HFFc6 (cell line): ENCODE data around the gene CAT. TPM values are rescaled to one million over a fixed set of nuclear protein-coding genes. Genes with fewer than 3 reads are reported as not detected.

Experiments
- DNase-seq: peaks from one replicate; pipeline ENCODE4 v3.0.0-alpha.2; 2018
- H3K27ac Mint-ChIP-seq: 2 replicates; pipeline ENCODE4 v1.8.0; 2020; ENCODE audit warnings: mild to moderate bottlenecking, mixed read lengths
- H3K27me3 Mint-ChIP-seq: 2 replicates; pipeline ENCODE4 v1.8.0; 2021; ENCODE audit warnings: mild to moderate bottlenecking, moderate library complexity, mixed read lengths; ENCODE audit not compliant: insufficient read depth
- H3K36me3 Mint-ChIP-seq: 2 replicates; pipeline ENCODE4 v1.8.0; 2021; ENCODE audit warnings: low read depth, mixed read lengths
- H3K4me1 Mint-ChIP-seq: 2 replicates; pipeline ENCODE4 v1.8.0; 2020; ENCODE audit warnings: low read depth, mixed read lengths
- H3K4me3 Mint-ChIP-seq: 2 replicates; pipeline ENCODE4 v1.8.0; 2020; ENCODE audit warnings: mild to moderate bottlenecking, moderate library complexity, mixed read lengths
- H3K9me3 Mint-ChIP-seq: 2 replicates; pipeline ENCODE4 v1.8.0; 2020; ENCODE audit warnings: mild to moderate bottlenecking, mixed read lengths
- total RNA-seq, 6 experiments: library from RNA; stranded (reverse); fragmentation: NEBNext Ultra II Directional; extraction: Animal tissue kit (Norgen Biotek cat#: 25700); gene quantifications; 2 replicates in 1 of 6; 3 replicates in 5 of 6; pipeline ENCODE4 v1.2.3, GENCODE V29; 2021
- TF ChIP-seq, protein P1 (sequence below): fragments of 200-600 bp; sonication (generic); IDR thresholded peaks from 2 replicates; pipeline ENCODE4 v1.5.0; 2021; ENCODE audit warnings: antibody characterized with exemption, mild to moderate bottlenecking

The CAT gene
- total RNA-seq, 6 experiments from 2014 or later, result 36.7 to 47.4 (median 42.9) TPM

DNA sequence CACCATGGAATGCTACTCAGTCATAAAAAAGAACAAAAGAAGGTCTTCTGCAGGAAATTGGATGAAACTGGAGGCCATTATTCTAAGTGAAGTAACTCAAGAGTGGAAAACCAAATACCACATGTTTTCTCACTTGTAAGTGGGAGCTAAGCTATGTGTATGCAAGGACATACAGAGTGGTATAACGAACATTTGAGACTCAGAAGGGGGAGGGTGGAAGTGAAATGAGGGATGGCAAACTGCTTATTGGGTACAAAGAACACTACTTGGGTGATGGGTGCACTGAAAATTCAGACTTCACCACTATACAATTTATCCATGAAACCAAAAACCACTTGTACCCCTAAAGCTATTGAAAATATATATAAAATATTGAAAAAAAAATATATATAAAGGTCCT is 13.4 kb upstream of the CAT start:
- TF ChIP-seq, protein P1, sequence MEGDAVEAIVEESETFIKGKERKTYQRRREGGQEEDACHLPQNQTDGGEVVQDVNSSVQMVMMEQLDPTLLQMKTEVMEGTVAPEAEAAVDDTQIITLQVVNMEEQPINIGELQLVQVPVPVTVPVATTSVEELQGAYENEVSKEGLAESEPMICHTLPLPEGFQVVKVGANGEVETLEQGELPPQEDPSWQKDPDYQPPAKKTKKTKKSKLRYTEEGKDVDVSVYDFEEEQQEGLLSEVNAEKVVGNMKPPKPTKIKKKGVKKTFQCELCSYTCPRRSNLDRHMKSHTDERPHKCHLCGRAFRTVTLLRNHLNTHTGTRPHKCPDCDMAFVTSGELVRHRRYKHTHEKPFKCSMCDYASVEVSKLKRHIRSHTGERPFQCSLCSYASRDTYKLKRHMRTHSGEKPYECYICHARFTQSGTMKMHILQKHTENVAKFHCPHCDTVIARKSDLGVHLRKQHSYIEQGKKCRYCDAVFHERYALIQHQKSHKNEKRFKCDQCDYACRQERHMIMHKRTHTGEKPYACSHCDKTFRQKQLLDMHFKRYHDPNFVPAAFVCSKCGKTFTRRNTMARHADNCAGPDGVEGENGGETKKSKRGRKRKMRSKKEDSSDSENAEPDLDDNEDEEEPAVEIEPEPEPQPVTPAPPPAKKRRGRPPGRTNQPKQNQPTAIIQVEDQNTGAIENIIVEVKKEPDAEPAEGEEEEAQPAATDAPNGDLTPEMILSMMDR, result no peak
- H3K36me3 Mint-ChIP-seq, result no peaks in the 10 kb centered on the region
- DNase-seq, result no peak
- H3K27me3 Mint-ChIP-seq, result peaks cover 7% of the 10 kb centered on the region
- no peaks in the 10 kb centered on the region for H3K9me3 Mint-ChIP-seq
- H3K27ac Mint-ChIP-seq, result no peak overlapping the region
- H3K4me3 Mint-ChIP-seq, result no peak overlapping the region
- peaks cover 36% of the 10 kb centered on the region for H3K4me1 Mint-ChIP-seq

DNA sequence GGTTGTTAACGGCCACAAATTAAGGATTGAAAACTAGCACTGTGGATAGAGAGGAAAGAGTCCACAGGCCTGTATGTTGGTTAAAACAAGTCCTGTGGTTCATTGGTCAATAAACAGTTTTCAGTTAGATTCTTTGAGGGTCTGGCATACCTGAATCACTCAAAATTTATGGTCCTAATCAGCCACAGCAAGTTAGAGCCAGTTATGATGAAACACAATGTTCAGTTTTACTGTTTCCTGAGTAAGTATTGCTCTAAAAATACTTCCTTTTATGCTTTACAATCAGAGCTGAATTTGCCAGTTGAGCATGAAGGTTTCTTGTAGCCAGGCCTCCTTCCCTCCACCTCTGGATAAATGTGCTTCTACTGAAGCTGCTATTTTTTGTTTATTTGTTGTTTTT is 12.9 kb upstream of the CAT start:
- Mint-ChIP-seq H3K27me3 (peaks cover 2% of the 10 kb centered on the region; the same call in 1 of the 2 replicates), H3K36me3 (no peaks in the 10 kb centered on the region), H3K4me3 (no peak overlapping the region), H3K27ac (peak overlapping the region; percentile 40; the same call in 1 of the 2 replicates), H3K9me3 (no peaks in the 10 kb centered on the region), H3K4me1 (peaks cover 36% of the 10 kb centered on the region)
- TF ChIP-seq, protein P1, result no peak
- DNase-seq, result peak; percentile 10

DNA sequence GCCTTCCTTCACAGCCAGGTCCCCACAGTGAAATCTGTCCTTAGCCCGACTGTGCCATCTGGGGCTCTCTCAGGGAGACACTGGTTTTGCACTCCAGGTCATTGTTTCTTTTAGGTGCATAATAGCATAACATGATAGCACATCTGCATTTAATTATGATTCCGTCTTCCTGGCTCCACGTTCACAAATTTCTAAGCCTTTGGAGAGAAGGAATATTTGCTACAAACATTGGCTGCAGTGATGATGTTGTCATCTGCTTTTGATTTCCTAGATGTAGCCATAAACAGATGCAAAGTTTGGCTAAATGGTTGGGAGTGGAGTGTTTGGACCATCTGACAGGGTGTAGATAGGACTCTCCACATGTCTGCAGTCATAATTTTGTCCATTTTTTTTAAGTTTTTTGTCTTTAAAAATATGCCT is 12.0 kb upstream of the CAT start:
- Mint-ChIP-seq H3K27ac (peak overlapping the region; percentile 86), H3K4me3 (peak overlapping the region; percentile 66), H3K9me3 (no peaks in the 10 kb centered on the region), H3K36me3 (no peaks in the 10 kb centered on the region), H3K27me3 (no peaks in the 10 kb centered on the region), H3K4me1 (peaks cover 36% of the 10 kb centered on the region)
- peak; percentile 68 for DNase-seq
- TF ChIP-seq, protein P1, result no peak

DNA sequence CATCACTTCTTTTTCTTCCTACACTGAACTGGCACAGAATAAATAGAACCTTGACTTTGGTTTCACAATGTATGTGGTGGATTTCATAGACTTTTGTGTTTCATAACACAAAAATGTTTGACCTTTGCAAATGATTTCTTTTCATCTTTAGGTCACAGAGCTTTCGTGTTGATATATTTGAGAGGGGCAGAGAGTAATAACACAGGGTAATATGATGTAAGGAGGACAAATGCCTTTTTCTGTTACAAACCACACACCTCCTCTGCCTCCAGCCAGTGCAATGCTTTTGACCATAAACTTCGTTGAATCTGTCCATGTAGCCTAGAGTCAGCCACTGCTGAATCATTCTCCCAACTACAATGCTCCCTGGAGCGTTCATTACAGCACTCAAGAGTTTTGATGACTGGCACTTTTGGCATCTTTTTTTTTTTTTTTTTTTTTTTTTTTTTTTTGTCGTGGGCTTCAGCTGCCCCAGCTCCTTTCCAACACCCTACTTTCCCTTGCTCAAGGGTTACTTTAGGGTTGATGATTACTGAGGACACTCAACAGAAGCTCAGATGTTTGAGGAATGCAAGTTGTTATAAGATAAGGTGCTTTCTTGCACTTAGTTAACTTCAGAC is 11.4 kb upstream of the CAT start:
- Mint-ChIP-seq H3K36me3 (no peaks in the 10 kb centered on the region), H3K27ac (peak overlapping the region; percentile 86), H3K4me3 (peak overlapping the region; percentile 66), H3K27me3 (no peaks in the 10 kb centered on the region), H3K9me3 (no peaks in the 10 kb centered on the region), H3K4me1 (peaks cover 32% of the 10 kb centered on the region)
- TF ChIP-seq, protein P1, result no peak
- peak; percentile 83 for DNase-seq

DNA sequence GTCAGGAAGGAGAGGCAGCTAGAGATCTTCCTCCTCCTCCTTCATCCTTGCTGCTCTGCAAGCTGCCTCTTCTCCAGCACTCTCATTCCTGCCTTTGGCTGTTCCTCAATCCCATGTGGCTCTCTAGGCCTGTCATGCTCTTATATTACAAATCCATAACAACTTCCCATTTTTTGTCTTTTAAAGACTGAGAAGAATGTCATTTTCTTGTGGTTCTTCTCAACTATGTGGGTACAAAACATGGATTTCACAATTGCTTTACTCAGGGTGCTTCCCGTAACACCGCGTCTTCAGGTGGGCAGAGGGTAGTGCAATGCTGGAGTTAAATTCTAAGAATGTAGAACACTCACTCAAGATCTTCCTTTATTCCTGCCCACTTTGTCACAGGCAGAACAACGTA is 6.8 kb upstream of the CAT start:
- Mint-ChIP-seq H3K27me3 (no peaks in the 10 kb centered on the region), H3K9me3 (no peaks in the 10 kb centered on the region), H3K36me3 (no peaks in the 10 kb centered on the region), H3K4me3 (no peak overlapping the region), H3K27ac (no peak overlapping the region), H3K4me1 (peaks cover 17% of the 10 kb centered on the region)
- TF ChIP-seq, protein P1, result no peak
- no peak for DNase-seq
